Activated naive CD8-positive, alpha-beta T cell treated with anti-CD3 and anti-CD28 coated beads, Interleukin-2, amount 10 ng/mL, durations not matched to agents 7 days and 5 days (primary cell): ENCODE data around the gene TNS3. TPM values are rescaled to one million over a fixed set of nuclear protein-coding genes. Genes with fewer than 3 reads are reported as not detected.

Experiments
- ATAC-seq: fragments of 150-1000 bp; cut with Tn5 transposase; one replicate; pipeline ENCODE4 v1.10.0; 2021; ENCODE audit warnings: low read depth, moderate library complexity
- POLR2A ChIA-PET: fragments of 350-600 bp; sonication (Branson Sonifier 250); formaldehyde crosslinking; loops from one replicate; lab custom pipeline; 2021; ENCODE audit warnings: antibody characterized with exemption; lab: Charles Lee
- DNase-seq: peaks from one replicate; pipeline ENCODE4 v3.0.0; 2021
- H3K27ac Mint-ChIP-seq: one replicate; pipeline ENCODE4 v1.8.0; 2022; ENCODE audit warnings: mild to moderate bottlenecking, mixed read lengths
- H3K27me3 Mint-ChIP-seq: one replicate; pipeline ENCODE4 v1.8.0; 2022; ENCODE audit warnings: mild to moderate bottlenecking, moderate library complexity, mixed read lengths
- H3K36me3 Mint-ChIP-seq: one replicate; pipeline ENCODE4 v1.8.0; 2021; ENCODE audit warnings: mild to moderate bottlenecking, mixed read lengths
- H3K4me1 Mint-ChIP-seq: one replicate; pipeline ENCODE4 v1.8.0; 2021; ENCODE audit warnings: mixed read lengths
- H3K4me3 Mint-ChIP-seq: one replicate; pipeline ENCODE4 v1.8.0; 2022; ENCODE audit warnings: mild to moderate bottlenecking, moderate library complexity, mixed read lengths
- H3K9me3 Mint-ChIP-seq: one replicate; pipeline ENCODE4 v1.8.0; 2021; ENCODE audit warnings: mixed read lengths
- total RNA-seq, 2 experiments: library from RNA; stranded (reverse); gene quantifications; one replicate each; pipeline ENCODE4 v1.2.3, GENCODE V29; 2021

TNS3 gene
- total RNA-seq, 2 experiments from 2014 or later = 1.1 to 2.0 TPM

- Mint-ChIP-seq H3K27ac (no peak overlapping the region), H3K9me3 (no peaks in the 10 kb centered on the region), H3K36me3 (no peaks in the 10 kb centered on the region), H3K4me1 (no peaks in the 10 kb centered on the region), H3K4me3 (no peak overlapping the region), H3K27me3 (peaks cover 7% of the 10 kb centered on the region)
- POLR2A ChIA-PET = no interaction called here
- no peak for ATAC-seq
- DNase-seq = no peak
These were observed 50.1 kb downstream of the TNS3 start for GRCh38 chr7:47531584-47532492.

- DNase-seq (no peak), ATAC-seq (no peak)
- Mint-ChIP-seq H3K27ac (no peak overlapping the region), H3K27me3 (no peaks in the 10 kb centered on the region), H3K9me3 (no peaks in the 10 kb centered on the region), H3K4me1 (no peaks in the 10 kb centered on the region), H3K4me3 (no peak overlapping the region), H3K36me3 (no peaks in the 10 kb centered on the region)
- POLR2A ChIA-PET = no interaction called here
These were observed 51.9 kb downstream of the TNS3 start for GRCh38 chr7:47529826-47530555.

- POLR2A ChIA-PET = no interaction called here
- Mint-ChIP-seq H3K9me3 (no peaks in the 10 kb centered on the region), H3K4me1 (no peaks in the 10 kb centered on the region), H3K36me3 (no peaks in the 10 kb centered on the region), H3K27me3 (no peaks in the 10 kb centered on the region), H3K4me3 (no peak overlapping the region), H3K27ac (no peak overlapping the region)
- no peak for ATAC-seq
- DNase-seq = no peak
These were observed 52.5 kb downstream of the TNS3 start for GRCh38 chr7:47529405-47529804.

- Mint-ChIP-seq H3K9me3 (no peaks in the 10 kb centered on the region), H3K4me3 (no peak overlapping the region), H3K36me3 (no peaks in the 10 kb centered on the region), H3K4me1 (no peaks in the 10 kb centered on the region), H3K27me3 (no peaks in the 10 kb centered on the region), H3K27ac (no peak overlapping the region)
- no peak for DNase-seq
- no peak for ATAC-seq
- POLR2A ChIA-PET = no interaction called here
These were observed 53.4 kb downstream of the TNS3 start for GRCh38 chr7:47528471-47528870.

GRCh38 chr7:47526466-47526865 lies 55.4 kb downstream of the TNS3 start:
- ATAC-seq (no peak), DNase-seq (no peak)
- no peaks in the 10 kb centered on the region for H3K27me3 Mint-ChIP-seq
- no peaks in the 10 kb centered on the region for H3K36me3 Mint-ChIP-seq
- H3K9me3 Mint-ChIP-seq = no peaks in the 10 kb centered on the region
- H3K27ac Mint-ChIP-seq = no peak overlapping the region
- no peaks in the 10 kb centered on the region for H3K4me1 Mint-ChIP-seq
- POLR2A ChIA-PET = no interaction called here
- H3K4me3 Mint-ChIP-seq = no peak overlapping the region

- no peaks in the 10 kb centered on the region for H3K4me1 Mint-ChIP-seq
- POLR2A ChIA-PET = no interaction called here
- H3K4me3 Mint-ChIP-seq = no peak overlapping the region
- no peaks in the 10 kb centered on the region for H3K36me3 Mint-ChIP-seq
- H3K27ac Mint-ChIP-seq = no peak overlapping the region
- ATAC-seq = no peak
- DNase-seq = no peak
- H3K27me3 Mint-ChIP-seq = no peaks in the 10 kb centered on the region
- H3K9me3 Mint-ChIP-seq = no peaks in the 10 kb centered on the region
These were observed 56.8 kb downstream of the TNS3 start for GRCh38 chr7:47525066-47525623.

GRCh38 chr7:47523401-47523800 lies 58.5 kb downstream of the TNS3 start:
- no peak for DNase-seq
- POLR2A ChIA-PET = no interaction called here
- Mint-ChIP-seq H3K27me3 (no peaks in the 10 kb centered on the region), H3K4me1 (no peaks in the 10 kb centered on the region), H3K36me3 (no peaks in the 10 kb centered on the region), H3K27ac (no peak overlapping the region), H3K9me3 (no peaks in the 10 kb centered on the region), H3K4me3 (no peak overlapping the region)
- ATAC-seq = no peak

GRCh38 chr7:47521816-47522561 lies 59.9 kb downstream of the TNS3 start:
- no peaks in the 10 kb centered on the region for H3K36me3 Mint-ChIP-seq
- no peaks in the 10 kb centered on the region for H3K27me3 Mint-ChIP-seq
- no peaks in the 10 kb centered on the region for H3K4me1 Mint-ChIP-seq
- POLR2A ChIA-PET = no interaction called here
- H3K9me3 Mint-ChIP-seq = no peaks in the 10 kb centered on the region
- no peak overlapping the region for H3K4me3 Mint-ChIP-seq
- no peak for ATAC-seq
- DNase-seq = no peak
- H3K27ac Mint-ChIP-seq = no peak overlapping the region

- H3K4me1 Mint-ChIP-seq = no peaks in the 10 kb centered on the region
- POLR2A ChIA-PET = no interaction called here
- no peak overlapping the region for H3K4me3 Mint-ChIP-seq
- H3K27ac Mint-ChIP-seq = no peak overlapping the region
- DNase-seq = no peak
- ATAC-seq = no peak
- H3K27me3 Mint-ChIP-seq = no peaks in the 10 kb centered on the region
- no peaks in the 10 kb centered on the region for H3K9me3 Mint-ChIP-seq
- H3K36me3 Mint-ChIP-seq = no peaks in the 10 kb centered on the region
These were observed 60.7 kb downstream of the TNS3 start for GRCh38 chr7:47521011-47521795.

GRCh38 chr7:47520406-47520805 lies 61.5 kb downstream of the TNS3 start:
- H3K27me3 Mint-ChIP-seq = no peaks in the 10 kb centered on the region
- POLR2A ChIA-PET = no interaction called here

GRCh38 chr7:47518827-47519226 lies 63.1 kb downstream of the TNS3 start:
- H3K4me3 Mint-ChIP-seq = no peak overlapping the region
- no peaks in the 10 kb centered on the region for H3K27me3 Mint-ChIP-seq
- H3K36me3 Mint-ChIP-seq = no peaks in the 10 kb centered on the region
- no peak overlapping the region for H3K27ac Mint-ChIP-seq
- no peaks in the 10 kb centered on the region for H3K9me3 Mint-ChIP-seq
- POLR2A ChIA-PET = no interaction called here
- ATAC-seq = no peak
- no peaks in the 10 kb centered on the region for H3K4me1 Mint-ChIP-seq
- no peak for DNase-seq

More at GRCh38 chr7:47520406-47520805, 61.5 kb downstream of the TNS3 start:
- Mint-ChIP-seq H3K4me3 (no peak overlapping the region), H3K4me1 (no peaks in the 10 kb centered on the region), H3K27ac (no peak overlapping the region), H3K36me3 (no peaks in the 10 kb centered on the region), H3K9me3 (no peaks in the 10 kb centered on the region)
- ATAC-seq (no peak), DNase-seq (no peak)

- Mint-ChIP-seq H3K27me3 (peaks cover 2% of the 10 kb centered on the region), H3K4me1 (no peaks in the 10 kb centered on the region), H3K9me3 (no peaks in the 10 kb centered on the region), H3K27ac (no peak overlapping the region), H3K36me3 (no peaks in the 10 kb centered on the region), H3K4me3 (no peak overlapping the region)
- no peak for DNase-seq
- no peak for ATAC-seq
- POLR2A ChIA-PET = no interaction called here
These were observed 64.0 kb downstream of the TNS3 start for GRCh38 chr7:47517821-47518480.
